Pulmonary artery endothelial cell (primary cell): ENCODE results near the gene OR10T2. TPM values are rescaled to one million over a fixed set of nuclear protein-coding genes. Genes with fewer than 3 reads are reported as not detected.
"Not testable (repeated sequence)": the region's sequence is repeated elsewhere in the genome, so short reads cannot be mapped to it uniquely, and the experiment has no call there.

Source experiments
- DNase-seq: peaks from one replicate; pipeline ENCODE4 v3.0.0-alpha.2; 2011; ENCODE audit warnings: low read depth, low spot score
- total RNA-seq: library from RNA; depleted of rRNA; stranded (reverse); fragments of >200 nt; gene quantifications from 2 replicates; pipeline ENCODE4 v1.2.3, GENCODE V29; 2014

OR10T2 gene
- total RNA-seq, 1 donor from 2014 or later: not detected

DNA sequence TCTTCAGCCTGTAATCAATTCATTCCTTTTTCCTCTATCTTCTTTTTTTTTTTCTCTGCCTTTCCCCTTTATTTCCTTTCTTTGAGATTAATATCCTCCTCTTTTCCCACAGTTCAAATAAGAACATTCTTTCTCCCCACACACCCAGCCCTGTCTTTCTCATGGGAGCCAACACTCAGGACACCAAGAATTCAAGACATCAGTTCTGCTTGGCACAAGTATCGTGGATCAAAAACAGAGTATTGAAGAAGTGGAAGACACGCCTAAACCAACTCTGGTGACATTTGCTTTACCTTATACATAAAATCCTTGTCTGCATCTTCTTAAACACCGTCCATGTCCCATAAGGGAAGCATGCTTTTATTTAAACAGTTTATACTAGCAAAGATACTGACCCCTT, 42.6 kb downstream of the OR10T2 start:
- DNase-seq: no peak

DNA sequence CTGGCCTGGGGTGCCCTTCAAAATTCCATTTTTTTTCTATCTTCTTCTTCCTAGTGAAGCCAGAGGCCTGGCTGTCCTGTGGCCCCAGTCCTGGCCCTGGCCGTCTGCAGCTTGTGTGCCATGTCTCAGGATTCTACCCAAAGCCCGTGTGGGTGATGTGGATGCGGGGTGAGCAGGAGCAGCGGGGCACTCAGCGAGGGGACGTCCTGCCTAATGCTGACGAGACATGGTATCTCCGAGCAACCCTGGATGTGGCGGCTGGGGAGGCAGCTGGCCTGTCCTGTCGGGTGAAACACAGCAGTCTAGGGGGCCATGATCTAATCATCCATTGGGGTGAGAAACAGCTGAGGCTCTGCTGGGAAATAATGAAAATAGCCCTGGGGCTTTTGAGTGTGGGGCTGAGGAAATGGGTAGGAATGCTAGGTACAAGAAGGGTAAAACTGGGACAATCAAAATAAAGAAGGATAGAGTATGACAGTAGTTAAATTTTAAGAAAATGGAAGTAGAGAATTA, 43.4 kb downstream of the OR10T2 start:
- DNase-seq: no peak

DNA sequence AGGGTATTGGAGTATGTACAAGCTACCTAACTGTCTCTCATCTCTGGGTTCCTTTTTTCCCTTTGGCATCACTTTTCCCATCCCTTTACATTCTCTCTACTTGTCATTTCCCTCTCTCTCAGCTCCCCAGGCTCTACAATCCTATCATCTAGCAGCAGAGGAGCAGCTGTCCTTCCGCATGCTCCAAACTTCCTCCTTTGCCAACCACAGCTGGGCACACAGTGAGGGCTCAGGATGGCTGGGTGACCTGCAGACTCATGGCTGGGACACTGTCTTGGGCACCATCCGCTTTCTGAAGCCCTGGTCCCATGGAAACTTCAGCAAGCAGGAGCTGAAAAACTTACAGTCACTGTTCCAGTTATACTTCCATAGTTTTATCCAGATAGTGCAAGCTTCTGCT, 45.0 kb downstream of the OR10T2 start:
- DNase-seq: no peak

DNA sequence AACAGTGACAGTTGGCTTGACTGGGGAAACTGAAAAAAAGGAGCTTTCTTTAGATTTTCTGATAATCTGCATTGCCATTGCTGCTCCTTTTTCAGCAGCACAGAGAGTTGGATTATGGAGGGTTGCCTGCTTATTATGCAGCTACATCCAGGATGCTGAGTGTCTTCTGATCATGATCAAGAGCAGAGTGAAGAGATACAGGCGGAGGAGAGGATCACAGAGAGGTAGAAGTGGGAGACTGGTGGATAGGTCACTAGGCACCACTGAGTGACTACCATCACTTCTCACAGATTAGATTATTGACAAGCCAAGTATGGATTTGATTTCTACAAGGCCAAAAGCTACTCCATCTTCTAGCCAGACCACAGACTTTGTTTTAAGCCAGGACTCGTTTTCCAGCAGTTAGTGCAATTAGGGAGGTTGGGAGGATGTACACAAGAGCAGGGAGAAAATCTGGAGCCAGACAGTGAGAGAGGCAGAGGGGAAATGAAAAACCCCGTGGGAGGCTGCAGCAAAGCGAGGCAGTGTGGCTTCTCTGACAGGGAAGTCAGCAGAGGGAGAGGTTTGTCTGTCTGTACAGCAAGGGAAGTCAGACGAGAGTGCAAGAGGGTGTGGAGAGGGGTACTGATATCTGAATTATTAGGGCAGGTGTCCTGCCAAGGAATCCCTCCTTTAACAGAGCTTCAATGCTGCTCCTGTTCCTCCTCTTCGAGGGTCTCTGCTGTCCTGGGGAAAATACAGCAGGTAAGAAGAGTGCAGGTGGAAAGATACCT, 45.8 kb downstream of the OR10T2 start, which contains the start of gene CD1E:
TSS of gene CD1E (plus strand) at position 592 of the 773 bp plus-strand sequence. CDS start at position 687, 95 bp downstream.
- no peak for DNase-seq

DNA sequence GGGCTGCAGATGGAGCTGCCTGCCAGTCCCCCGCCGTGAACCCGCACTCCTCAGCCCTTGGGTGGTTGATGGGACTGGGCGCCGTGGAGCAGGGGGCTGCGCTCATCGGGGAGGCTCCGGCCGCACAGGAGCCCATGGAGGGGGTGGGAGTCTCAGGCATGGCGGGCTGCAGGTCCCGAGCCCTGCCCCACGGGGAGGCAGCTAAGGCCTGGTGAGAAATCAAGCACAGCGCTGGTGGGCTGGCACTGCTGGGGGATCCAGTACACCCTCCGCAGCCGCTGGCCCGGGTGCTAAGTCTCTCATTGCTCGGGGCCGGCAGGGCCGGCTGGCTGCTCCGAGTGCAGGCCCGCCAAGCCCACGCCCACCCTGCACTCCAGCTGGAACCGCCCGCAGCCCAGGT, 50.3 kb downstream of the OR10T2 start:
- not testable (repeated sequence) for DNase-seq

Other genes starting within 250 kb of the OR10T2 start
- not detected in 2 replicates for gene CD1D, start 218.6 kb downstream of the OR10T2 start, total RNA-seq
- not detected in 2 replicates for gene CD1A, start 145.0 kb downstream of the OR10T2 start, total RNA-seq
- gene CD1C, start 109.5 kb downstream of the OR10T2 start, total RNA-seq: not detected in 2 replicates
- not detected in 2 replicates for gene CD1B, start 67.9 kb downstream of the OR10T2 start, total RNA-seq
- not detected in 2 replicates for gene CD1E, start 45.6 kb downstream of the OR10T2 start, total RNA-seq
- gene OR10K2, start 26.8 kb upstream of the OR10T2 start, total RNA-seq: not detected in 2 replicates
- not detected in 2 replicates for gene OR10K1, start 62.4 kb upstream of the OR10T2 start, total RNA-seq
- gene OR10R2, start 72.8 kb upstream of the OR10T2 start, total RNA-seq: not detected in 2 replicates
- gene OR6Y1, start 154.9 kb upstream of the OR10T2 start, total RNA-seq: not detected in 2 replicates
- not detected in 2 replicates for gene OR6P1, start 171.1 kb upstream of the OR10T2 start, total RNA-seq
- gene OR10X1, start 180.4 kb upstream of the OR10T2 start, total RNA-seq: not detected in 2 replicates
- gene OR10Z1, start 205.8 kb upstream of the OR10T2 start, total RNA-seq: not detected in 2 replicates